ENCODE measurements around the gene KLHL29. TPM values are rescaled to one million over a fixed set of nuclear protein-coding genes. Genes with fewer than 3 reads are reported as not detected.

KLHL29 gene
- total and polyA plus RNA-seq, 10 of the 15 experiments (the other 5 are each of a cell fraction or from before 2014, with no cell fraction given) = 1.4 to 19.5 (median 6.1) TPM

DNA sequence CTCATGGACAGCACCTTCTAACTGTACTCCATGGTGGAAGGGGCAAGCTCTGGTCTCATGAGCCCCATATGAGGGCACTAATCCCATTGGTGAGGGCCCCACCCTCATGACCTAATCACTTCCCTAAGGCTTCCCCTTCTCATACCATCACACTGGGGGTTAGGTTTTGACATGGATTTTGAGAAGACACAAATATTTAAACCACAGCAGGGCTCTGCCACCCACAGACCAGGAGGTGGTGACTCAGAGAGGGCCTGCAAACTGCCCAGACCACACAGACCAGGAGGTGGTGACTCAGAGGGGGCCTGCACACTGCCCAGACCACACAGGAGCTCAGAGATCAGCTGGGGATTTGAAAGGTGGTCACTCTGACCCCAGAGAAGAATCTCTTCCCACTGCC lies 222.0 kb downstream of the KLHL29 start (continued):
- TF ChIP-seq BHLHE40 (IDR thresholded peaks at IDR 0.05; ENCODE audit: borderline replicate concordance in 1 of 2, low read depth in 2 of 2, low read length in 1 of 2) = no peak
- TF ChIP-seq MTA3 (IDR thresholded peaks at IDR 0.05; ENCODE audit: borderline replicate concordance, low read length) = no peak
- TF ChIP-seq MEF2A (IDR thresholded peaks at IDR 0.05; ENCODE audit: insufficient read depth, low read depth, low read length) = no peak
- no peak for TF ChIP-seq EED (IDR thresholded peaks at IDR 0.05; ENCODE audit: low read depth)
- TF ChIP-seq CHD2 (IDR thresholded peaks at IDR 0.05; ENCODE audit: borderline replicate concordance, low read depth, low read length) = no peak

GRCh38 chr2:23607925-23608324 lies 222.9 kb downstream of the KLHL29 start:
- ChIA-PET SMC1A (ENCODE audit: uncharacterized antibody, unreplicated experiment) (no interaction called here), POLR2A (no interaction called here), CTCF (no interaction called here), RAD21 (ENCODE audit: unreplicated experiment) (no interaction called here)
- Histone ChIP-seq H3K27me3 (replicated peaks in 1 of 2; ENCODE audit: control insufficient read depth in 2 of 2, insufficient read depth in 2 of 2, low read length in 1 of 2) (no peaks in the 10 kb centered on the region), H3K4me1 (ENCODE audit: control insufficient read depth, insufficient read depth, low read length) (no peaks in the 10 kb centered on the region), H3K36me3 (ENCODE audit: control insufficient read depth in 2 of 2, insufficient read depth in 2 of 2, low read length in 1 of 2) (no peaks in the 10 kb centered on the region; a peak in 1 of 4 replicates), H3K79me2 (ENCODE audit: control insufficient read depth, insufficient read depth, low read length) (no peaks in the 10 kb centered on the region), H3K9me3 (replicated peaks; ENCODE audit: control insufficient read depth, insufficient read depth, low read length) (peaks cover 4% of the 10 kb centered on the region; the same call in 1 of the 3 replicates), H3K4me2 (ENCODE audit: control insufficient read depth, insufficient read depth) (no peak overlapping the region), H4K20me1 (ENCODE audit: control insufficient read depth, insufficient read depth) (no peaks in the 10 kb centered on the region), H3K9ac (ENCODE audit: control insufficient read depth, insufficient read depth, low read length) (no peak overlapping the region), H3K27ac (ENCODE audit: control insufficient read depth, insufficient read depth) (no peak overlapping the region), H2AFZ (ENCODE audit: control insufficient read depth, low read depth, low read length) (no peak overlapping the region), H3K4me3 (no peak overlapping the region)
- in situ Hi-C loops (cut with MboI) (no loop called here), intact Hi-C loops (cut with micrococcal nuclease; ENCODE audit: unreplicated experiment) (no loop called here)
- FAIRE-seq = no peak
- no peak for DNase-seq (ENCODE audit: low read depth, low spot score)
- no peak for ATAC-seq
- no peak for TF ChIP-seq NFYA (IDR thresholded peaks at IDR 0.05; ENCODE audit: borderline replicate concordance, low read depth, low read length)
- no peak for TF ChIP-seq IRF4 (IDR thresholded peaks at IDR 0.05; ENCODE audit: low read depth, low read length)
- 30% methylated on average over 3 of the region's 3 CpGs for WGBS (ENCODE audit: insufficient coverage, insufficient replicate concordance, low lambda C conversion rate, missing lambda C conversion rate)
- no TSS peak for BruUV-seq (replicated peaks)

GRCh38 chr2:23609254-23609653 lies 224.3 kb downstream of the KLHL29 start:
- Histone ChIP-seq H4K20me1 (ENCODE audit: control insufficient read depth, insufficient read depth) (no peaks in the 10 kb centered on the region), H3K4me2 (ENCODE audit: control insufficient read depth, insufficient read depth) (no peak overlapping the region), H3K4me3 (no peak overlapping the region), H3K27ac (ENCODE audit: control insufficient read depth, insufficient read depth) (no peak overlapping the region), H3K9me3 (replicated peaks; ENCODE audit: control insufficient read depth, insufficient read depth, low read length) (peaks cover 4% of the 10 kb centered on the region; the same call in 1 of the 3 replicates), H3K27me3 (replicated peaks in 1 of 2; ENCODE audit: control insufficient read depth in 2 of 2, insufficient read depth in 2 of 2, low read length in 1 of 2) (no peaks in the 10 kb centered on the region), H3K36me3 (ENCODE audit: control insufficient read depth in 2 of 2, insufficient read depth in 2 of 2, low read length in 1 of 2) (no peaks in the 10 kb centered on the region), H3K4me1 (ENCODE audit: control insufficient read depth, insufficient read depth, low read length) (no peaks in the 10 kb centered on the region), H3K9ac (ENCODE audit: control insufficient read depth, insufficient read depth, low read length) (no peak overlapping the region), H2AFZ (ENCODE audit: control insufficient read depth, low read depth, low read length) (no peak overlapping the region), H3K79me2 (ENCODE audit: control insufficient read depth, insufficient read depth, low read length) (no peaks in the 10 kb centered on the region)
- 71% methylated on average over 7 of the region's 7 CpGs for WGBS (ENCODE audit: insufficient coverage, insufficient replicate concordance, low lambda C conversion rate, missing lambda C conversion rate)
- RAD21 ChIA-PET (ENCODE audit: unreplicated experiment) = no interaction called here
- CTCF ChIA-PET = no interaction called here
- DNase-seq (ENCODE audit: low read depth, low spot score) (no peak), ATAC-seq (no peak), FAIRE-seq (no peak)
- BruUV-seq (replicated peaks) = no TSS peak
- intact Hi-C loops (cut with micrococcal nuclease; ENCODE audit: unreplicated experiment) = no loop called here
- in situ Hi-C loops (cut with MboI) = no loop called here
- SMC1A ChIA-PET (ENCODE audit: uncharacterized antibody, unreplicated experiment) = no interaction called here
- POLR2A ChIA-PET = no interaction called here
- no peak for TF ChIP-seq DPF2 (IDR thresholded peaks at IDR 0.05)
- no peak for TF ChIP-seq SKIL (IDR thresholded peaks at IDR 0.05; ENCODE audit: low read depth, poor library complexity, severe bottlenecking)
- TF ChIP-seq JUNB (IDR thresholded peaks at IDR 0.05) = no peak
- TF ChIP-seq FOXK2 (IDR thresholded peaks at IDR 0.05) = no peak
- TF ChIP-seq TCF7 (IDR thresholded peaks at IDR 0.05; ENCODE audit: borderline replicate concordance) = no peak
- TF ChIP-seq MYB (IDR thresholded peaks at IDR 0.05; ENCODE audit: borderline replicate concordance, low read depth, low read length) = no peak
